HG02973 (cell line): ENCODE results near the gene CSF2RB.
"Not testable (repeated sequence)": the region's sequence is repeated elsewhere in the genome, so short reads cannot be mapped to it uniquely, and the experiment has no call there.

ENCODE experiments used
- ATAC-seq: cut with Tn5 transposase; IDR thresholded peaks from one replicate; pipeline ENCODE4 v1.9.1; 2021; ENCODE audit warnings: moderate library complexity; ENCODE audit not compliant: unreplicated experiment

CSF2RB gene

DNA sequence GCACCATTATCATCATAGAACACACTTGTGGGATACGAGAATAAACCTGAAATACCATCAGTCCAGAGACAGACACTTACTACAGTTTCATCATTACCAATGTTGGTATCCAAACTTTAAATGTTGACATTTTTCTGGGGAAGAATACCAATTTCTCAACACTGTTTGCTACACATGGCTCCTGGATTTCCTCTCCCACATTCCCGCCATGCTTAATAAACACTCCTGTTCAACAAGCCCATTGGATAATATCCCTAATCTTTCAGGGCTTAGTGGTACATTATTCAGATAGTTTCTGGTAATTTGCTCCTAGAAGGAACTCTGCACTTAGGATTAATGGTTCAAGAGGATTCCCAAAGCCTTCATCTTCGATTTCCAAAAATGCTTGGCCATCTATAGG lies 48.2 kb downstream of the CSF2RB start:
- ATAC-seq: no peak

DNA sequence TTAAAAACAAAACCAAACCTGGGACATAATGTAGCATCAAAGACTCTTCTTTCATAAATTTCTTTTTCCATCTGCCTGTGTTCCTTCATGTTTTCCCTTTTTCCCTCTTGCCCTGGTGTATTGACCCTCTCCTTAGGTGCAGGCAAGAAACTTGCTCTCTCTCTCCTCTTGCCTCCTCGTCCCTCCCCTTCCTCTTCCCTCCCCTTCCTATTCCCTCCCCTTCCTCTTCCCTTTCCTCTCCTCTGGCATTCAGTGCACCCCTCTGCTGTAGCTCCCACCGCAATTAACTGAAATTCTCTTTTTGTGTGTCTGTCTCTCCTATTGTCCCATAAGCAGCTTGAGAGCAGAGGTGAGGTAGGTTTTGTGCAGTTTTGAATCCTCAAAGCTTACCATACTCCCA lies 49.9 kb downstream of the CSF2RB start:
- ATAC-seq: no peak

DNA sequence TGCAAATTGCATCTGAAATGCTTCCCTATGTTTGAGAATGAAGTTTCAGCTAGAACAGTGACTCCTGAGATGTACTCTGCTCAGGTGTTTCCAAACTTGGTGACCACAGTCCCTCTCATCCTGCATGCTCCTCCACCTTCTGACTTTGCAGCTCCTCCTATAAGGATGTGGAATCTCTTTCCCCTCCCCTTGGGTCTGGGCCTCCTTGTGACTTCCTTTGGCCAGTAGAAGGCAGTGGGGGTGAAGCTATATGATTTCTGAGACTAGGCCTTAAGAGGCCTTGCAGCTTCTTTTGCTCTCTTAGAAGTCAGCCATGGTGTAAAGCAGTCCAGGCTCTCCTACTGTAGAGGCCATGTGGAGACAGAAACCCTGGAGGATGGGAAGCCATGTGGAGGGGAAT lies 50.7 kb downstream of the CSF2RB start:
- no peak for ATAC-seq

DNA sequence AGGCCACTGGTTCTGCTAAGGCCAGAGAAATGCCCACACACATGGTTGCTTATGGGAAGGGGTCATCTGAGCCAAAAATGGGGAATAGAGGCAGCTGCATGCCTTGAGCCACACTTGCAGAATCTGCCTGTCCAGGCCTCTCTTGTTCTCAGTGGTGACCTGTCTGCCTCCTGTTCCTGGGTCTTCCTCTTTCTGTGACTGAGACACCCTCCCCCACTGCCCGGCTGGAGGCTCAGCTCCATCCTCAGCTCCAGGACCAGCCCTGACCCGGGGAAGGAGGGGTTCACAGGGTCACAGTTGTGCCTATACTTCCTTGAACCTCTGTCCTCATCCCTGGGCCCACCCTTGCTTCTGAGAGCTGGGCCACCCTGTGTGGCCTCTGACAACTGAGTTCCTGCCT lies 52.3 kb downstream of the CSF2RB start:
- no peak for ATAC-seq

DNA sequence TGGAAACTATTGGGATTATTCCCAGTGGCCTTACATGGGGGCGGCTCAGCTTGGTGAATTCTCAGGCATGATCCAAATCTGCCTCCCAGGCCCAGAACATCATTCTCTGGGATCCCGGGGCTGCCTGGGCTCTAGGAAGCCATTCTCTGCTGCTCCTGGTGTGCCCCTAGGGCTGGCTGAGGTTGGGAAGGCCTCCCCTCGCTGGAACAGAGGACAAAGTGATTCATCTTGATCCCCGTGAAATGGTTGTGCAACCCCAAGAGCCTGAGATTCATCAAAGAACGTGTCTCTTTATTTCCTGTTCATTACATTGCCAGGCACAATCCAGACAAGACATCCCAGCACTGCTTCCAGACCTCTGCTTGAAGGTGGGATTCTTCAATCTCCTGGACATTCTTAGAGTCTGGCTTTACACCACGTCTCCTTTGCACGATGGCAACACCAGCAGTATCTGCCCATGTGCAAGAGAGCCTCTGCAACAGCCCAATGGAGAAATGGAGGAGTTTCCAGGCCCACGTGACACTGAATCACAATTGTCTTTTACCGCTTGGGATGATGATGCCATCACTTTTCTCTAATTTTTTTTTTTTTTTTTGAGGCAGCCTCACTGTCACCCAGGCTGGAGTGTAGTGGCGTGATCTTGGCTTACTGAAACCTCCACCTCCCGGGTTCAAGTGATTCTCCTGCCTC lies 53.6 kb downstream of the CSF2RB start:
- no peak for ATAC-seq

DNA sequence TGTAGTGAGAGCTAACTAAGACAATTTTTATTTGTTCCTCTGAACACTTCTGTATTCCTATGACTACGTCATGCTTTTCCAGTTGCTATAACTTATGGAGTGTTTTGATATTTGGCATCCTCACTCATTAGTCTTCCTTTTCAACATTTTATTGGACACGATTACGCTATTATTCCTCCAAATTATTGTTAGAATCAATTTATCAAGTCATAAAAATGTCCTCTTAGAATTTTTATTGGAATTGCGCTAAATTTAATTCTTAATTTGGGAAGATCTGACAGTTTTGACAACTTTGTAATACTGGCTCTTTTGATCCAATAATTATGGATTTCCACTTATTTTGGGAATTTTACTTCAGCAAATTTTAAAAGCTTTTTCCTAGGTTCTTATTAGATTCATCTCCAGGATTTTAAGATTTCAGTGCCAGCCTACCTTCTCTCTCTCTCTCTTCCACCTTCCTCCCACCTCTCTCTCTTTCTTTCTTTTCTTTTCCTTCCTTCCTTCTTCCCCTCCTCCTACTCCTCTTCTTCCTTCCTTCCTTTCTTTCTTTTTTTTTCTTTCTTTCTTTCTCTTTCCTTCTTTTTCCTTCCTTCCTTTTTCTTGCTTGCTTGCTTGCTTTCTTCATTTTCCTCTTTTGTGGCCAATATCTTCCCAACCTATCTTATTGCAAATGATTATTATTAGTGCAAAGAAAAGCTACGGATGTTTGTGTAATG lies 55.0 kb downstream of the CSF2RB start:
- no peak for ATAC-seq

DNA sequence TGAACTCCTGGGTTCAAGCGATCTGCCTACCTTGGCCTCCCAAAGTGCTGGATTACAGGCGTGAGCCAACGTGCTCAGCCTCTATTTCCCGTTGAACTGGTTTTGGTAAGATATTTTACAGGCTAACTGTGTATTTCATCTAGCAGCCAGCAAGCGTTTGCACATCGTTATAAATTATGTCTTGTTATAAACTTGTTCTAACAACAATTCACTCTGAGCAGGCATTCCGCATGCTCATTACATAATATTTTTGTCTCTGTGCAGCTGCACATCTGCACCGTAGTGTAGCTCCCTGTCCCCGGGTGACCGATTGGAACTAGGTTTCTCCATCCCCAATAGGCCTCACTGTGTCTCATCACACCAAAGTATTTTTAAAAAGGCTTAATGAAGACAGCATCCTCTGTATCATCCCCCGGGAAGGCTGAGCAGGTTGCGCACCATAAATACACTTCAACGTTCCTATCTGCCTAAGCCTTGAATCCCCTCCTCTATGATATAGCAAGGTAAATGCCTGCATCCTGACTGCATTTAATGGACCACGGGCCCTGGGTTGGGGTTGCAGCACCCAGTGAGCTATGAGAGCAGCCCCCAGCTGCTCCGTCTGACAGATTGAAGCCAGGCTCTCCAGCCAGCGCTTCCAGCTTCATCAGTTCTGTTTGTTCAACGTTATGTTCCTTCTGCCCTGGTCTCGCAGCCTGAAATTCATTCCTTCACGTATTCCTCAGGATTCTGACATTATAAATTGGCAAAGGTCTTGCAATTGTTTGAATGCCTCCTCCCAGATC lies 58.1 kb downstream of the CSF2RB start:
- ATAC-seq: no peak

DNA sequence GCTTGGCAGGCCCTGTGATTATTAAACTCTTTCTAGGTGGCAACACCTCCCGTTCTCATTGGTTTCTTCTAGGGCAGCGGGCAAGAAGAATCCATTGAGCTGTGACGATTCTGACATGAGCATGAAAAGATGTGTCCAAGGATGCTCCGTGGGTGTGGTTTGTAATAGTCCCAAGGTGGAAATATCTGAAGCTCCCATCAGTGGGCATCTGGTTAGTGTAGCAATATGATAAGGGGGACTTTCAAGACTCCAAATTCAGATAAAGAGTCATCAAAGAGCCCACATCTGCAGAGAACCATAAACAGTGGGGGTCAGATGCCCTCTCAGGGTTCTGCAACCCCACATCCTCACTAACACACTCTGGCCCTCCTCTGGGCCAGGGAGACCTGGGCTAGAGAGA lies 63.2 kb downstream of the CSF2RB start:
- no peak for ATAC-seq

DNA sequence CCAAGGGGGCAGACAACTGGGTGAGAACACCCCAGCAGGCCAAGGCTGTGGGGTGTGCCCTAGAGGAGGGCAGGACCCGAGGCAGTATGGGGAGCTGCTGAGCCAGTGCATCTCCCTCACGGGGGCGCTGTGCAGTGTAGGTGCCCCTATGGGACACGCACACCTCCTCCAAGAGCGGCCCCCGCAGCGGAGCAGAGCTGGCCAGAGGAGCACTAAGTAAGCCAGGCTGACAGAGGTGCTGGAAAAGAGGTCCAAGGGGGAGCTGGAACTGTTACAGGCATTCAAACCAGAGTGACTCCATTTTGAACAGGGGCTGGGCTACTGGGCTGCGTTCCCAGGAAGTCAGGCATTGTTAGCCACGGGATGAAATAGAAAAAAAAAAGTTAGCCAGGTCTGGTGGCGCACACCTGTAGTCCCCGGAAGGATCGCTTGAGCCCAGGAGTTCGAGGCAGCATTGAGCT lies 64.0 kb downstream of the CSF2RB start:
- no peak for ATAC-seq

DNA sequence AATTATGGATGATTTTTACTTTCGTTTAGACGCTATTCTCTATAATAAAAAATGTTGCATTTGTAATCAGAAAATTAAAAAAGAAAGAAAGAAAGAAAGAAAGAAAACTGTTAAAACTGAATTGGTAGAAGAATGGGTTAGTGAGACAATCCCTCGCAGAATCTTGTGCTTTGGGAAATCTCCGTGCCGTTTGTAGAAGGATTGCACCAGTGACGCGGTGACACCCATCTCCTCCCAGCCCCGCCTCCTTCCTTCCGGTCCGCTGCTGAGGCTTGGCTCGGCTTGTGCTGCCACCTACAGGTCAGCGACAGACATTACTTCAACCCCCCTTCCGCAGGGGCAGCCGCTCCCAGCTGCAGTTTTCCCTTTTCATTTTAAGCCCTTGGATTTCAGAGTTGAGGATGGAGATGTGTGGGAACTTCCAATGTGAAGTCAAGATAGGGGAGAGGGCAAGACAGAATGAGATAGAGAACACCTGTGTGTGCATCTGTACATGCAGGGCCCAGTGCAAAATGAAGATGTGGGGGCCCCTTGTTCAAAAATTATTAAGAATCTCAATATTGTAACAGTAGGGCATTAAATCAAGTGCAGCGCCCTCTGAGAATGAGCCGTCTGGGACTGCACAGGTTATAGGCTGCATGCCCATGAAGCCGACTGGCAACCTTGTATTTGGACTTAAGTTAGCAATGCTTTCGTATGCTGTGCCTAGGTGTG lies 64.7 kb downstream of the CSF2RB start:
- peak; percentile 70 for ATAC-seq

DNA sequence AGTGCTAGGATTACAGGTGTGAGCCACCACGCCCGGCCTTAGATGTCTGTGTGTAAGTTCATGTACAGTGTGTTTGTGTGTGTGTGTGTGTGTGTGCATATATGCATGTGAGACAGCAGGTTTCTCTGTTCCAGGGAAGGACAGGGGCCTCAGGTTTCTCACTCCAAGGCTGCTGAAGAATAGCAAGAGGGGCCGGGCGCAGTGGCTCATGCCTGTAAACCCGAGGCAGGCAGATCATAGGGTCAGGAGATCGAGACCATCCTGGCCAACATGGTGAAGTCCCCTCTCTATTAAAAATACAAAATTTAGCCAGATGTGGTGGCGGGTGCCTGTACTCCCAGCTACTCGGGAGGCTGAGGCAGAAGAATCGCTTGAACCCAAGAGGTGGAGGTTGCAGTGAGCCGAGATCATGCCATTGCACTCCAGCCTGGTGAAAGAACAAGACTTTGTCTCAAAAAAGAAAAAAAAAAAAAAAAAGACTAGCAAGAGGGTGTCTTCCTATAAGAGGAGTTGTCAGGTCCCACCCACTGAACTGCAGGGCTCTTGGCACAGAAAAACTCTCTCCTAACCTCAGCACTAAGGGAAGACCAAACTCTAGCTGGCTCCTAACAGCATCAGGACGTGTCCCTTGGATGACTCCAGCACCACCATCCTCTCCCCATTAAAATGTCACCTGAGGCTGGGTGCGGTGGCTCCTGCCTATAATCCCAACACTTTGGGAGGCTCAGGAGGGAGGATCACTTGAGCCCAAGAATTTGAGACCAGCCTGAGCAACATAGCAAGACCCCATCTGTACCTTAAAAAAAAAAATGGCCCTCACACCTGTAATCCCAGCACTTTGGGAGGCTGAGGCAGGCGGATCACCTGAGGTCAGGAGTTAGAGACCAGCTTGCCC lies 65.8 kb downstream of the CSF2RB start:
- no peak for ATAC-seq

DNA sequence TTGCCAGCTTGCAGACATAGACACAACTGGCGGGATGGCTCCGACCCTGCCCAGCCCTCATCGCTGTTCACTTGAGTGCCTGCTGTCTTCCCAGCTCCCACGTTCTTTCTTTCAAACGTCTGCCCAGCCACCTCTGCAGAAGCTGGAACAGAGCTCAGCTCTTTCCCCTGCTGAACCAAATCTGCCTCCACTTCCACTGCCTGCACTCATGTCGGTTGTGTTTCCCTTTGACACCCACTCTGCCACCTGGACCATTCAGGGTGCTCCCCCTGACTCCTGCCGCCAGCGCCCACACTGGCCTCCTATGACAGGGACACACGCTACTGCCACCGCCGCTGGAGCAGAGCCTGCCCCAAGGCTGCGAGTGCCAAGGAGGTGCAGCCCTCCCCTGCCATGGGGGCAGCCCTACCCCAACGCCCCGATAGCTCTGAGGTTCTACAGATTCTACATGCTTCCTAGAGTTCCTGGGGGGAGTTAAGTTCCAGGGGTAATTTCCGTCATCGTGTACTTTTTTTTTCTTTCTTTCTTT lies 67.9 kb downstream of the CSF2RB start:
- ATAC-seq: no peak

DNA sequence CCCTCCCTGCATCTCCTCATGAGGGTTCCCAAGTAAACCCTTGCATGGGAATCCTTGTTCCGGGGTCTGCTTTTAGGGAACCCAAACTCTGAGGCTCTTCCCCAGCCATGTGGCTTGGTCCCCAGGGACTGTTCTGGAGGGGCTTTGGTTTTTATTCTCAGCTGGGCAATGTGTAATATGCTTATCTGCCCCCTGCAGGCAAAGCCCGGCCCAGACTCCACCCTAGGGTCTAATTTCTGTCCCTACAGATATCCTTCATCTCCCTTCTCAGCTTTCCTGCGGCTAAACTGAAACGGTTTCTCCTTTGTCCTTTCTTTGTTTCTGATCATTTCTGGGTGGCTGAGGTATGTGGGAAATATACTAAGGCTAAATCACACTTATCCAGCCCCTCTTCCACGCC lies 68.7 kb downstream of the CSF2RB start:
- no peak for ATAC-seq

DNA sequence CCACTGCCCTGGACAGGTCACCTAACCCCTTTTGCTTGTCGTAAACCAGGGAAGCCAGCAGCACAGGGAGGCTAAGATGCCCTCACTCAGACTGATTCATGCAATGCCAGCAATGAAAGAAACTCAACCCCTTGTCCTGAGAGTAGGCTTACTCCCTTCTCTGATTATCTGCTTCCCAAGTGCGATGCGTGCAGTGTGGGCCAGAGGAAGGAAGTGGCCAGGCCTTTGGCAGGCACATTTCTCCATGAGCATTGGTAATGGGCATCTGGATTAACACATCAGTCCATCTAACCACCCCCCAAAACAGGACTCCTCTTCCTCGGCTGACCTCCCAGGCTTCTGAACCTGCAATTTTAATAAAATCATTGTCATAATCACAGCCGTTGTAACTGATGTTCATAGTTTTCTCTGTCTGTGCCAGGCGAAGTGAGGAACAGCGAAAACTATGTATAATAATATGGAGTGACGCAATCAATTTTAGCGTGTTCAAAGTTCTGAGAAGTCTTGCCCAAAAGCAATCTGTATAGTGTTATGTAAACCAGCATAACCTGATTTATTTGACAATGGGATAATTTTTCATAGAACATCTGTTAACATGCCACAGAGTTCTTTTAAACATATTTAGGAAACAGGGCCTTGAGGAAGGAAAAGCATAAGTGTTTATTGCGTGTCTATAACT lies 71.9 kb downstream of the CSF2RB start:
- ATAC-seq: no peak

DNA sequence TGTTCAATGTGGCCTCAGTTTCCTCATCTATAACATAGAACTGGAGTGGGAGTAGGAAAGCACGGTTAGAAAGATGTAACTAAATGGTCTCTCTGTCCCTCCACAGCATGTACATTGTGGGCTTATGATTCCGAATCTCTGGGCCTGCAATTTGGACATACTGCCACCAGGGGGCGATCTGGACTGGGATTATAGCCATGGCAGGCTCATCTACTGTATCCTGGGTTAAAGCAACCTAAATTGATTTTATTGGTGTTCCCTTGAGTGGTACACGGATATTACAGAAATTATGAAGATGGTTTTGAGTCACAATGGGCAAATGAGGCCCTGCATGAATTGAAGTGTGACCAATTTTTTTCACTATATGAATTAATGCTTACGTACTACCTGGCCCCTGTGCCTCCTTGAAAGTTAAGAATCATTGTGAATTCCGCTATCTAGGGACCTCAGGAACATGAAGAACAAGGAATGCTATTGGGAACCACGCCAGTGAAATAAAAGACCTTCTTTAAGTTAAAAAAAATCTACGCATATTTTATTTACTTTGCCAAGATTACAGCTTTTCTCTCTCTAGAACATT lies 72.9 kb downstream of the CSF2RB start:
- ATAC-seq: no peak

DNA sequence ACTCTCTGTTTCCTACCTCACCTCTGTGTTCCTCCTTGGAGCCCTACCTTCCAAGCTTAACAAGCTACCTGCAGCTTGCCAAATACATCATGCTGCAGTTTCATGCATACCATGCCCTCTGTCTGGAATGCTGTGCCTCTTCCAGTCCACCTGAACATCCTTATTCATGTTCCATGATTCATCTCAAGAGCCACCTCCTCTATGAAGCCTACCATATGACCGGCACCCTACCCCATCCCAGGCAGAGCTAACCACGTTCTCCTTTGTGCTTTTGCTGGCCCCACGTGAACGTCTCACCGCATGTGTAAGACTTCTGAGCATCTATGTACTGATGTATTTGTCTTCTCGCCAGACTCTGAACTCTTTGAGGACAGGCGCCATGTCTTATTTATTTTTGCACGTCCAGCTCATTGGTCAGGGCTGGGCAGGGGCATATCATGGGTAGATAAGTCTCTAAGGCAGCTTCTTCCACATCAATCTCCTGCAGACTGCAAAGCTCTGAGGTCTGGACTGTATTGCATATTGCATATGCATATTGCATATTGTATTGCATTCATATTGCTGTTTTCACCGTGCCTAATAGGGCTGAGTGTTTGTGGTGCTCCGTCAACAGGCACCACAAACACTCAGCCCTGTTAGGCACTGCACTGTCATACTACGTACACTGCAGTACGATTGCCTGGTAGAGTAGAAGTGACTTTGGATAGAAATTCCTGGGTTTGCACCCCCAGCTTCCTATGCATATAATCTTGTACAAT lies 74.8 kb downstream of the CSF2RB start:
- no peak for ATAC-seq

DNA sequence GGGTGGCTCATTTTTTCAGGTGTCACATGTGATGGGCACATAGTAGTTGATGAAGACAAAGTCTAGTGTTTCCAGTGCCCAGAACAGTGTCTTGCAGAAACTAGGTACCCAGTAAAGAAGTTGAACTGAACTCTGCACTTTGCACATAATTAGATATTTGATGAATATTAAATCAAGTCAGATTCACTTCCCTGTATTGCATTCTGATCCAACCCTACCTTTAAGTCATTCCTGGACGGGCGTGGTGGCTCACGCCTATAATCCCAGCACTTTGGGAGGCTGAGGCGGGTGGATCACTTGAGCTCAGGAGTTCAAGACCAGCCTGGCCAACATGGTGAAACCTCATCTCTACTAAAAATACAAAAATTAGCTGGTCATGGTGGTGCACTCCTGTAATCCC lies 75.6 kb downstream of the CSF2RB start:
- not testable (repeated sequence) for ATAC-seq
